HEK293T (cell line): ENCODE measurements around the gene PLA2G15.

ENCODE experiments used
- CTCF ChIA-PET: fragments of 350-600 bp; formaldehyde crosslinking; extraction: SDS; loops from one replicate; lab custom pipeline; 2021; ENCODE audit warnings: antibody characterized with exemption, inconsistent platforms; lab: Yijun Ruan, JAX
- POLR2A ChIA-PET: fragments of 350-600 bp; formaldehyde crosslinking; extraction: SDS; loops from one replicate; lab custom pipeline; 2020; ENCODE audit warnings: antibody characterized with exemption, inconsistent platforms; lab: Yijun Ruan, JAX
- DNase-seq: peaks from one replicate; pipeline ENCODE4 v3.0.0; 2012; ENCODE audit warnings: mixed read lengths; ENCODE audit errors: extremely low spot score
- ARNT ChIP-seq: fragments of 450-650 bp; IDR thresholded peaks from 2 replicates; pipeline ENCODE4 v1.6.1; 2017; ENCODE audit warnings: mild to moderate bottlenecking
- BHLHE40 ChIP-seq: fragments of 450-650 bp; IDR thresholded peaks from 2 replicates; pipeline ENCODE4 v1.6.1; 2016; ENCODE audit warnings: mild to moderate bottlenecking, moderate library complexity, borderline replicate concordance
- CTBP1 ChIP-seq: fragments of 450-650 bp; IDR thresholded peaks from 2 replicates; pipeline ENCODE4 v1.6.1; 2016; ENCODE audit warnings: borderline replicate concordance
- ELF4 ChIP-seq: fragments of 450-650 bp; IDR thresholded peaks from 2 replicates; pipeline ENCODE4 v1.6.1; 2017; ENCODE audit warnings: antibody characterized with exemption
- FOXA1 ChIP-seq: fragments of 450-650 bp; IDR thresholded peaks from 2 replicates; pipeline ENCODE4 v1.6.1; 2016; ENCODE audit warnings: mild to moderate bottlenecking
- FOXK2 ChIP-seq: fragments of 450-650 bp; IDR thresholded peaks from 2 replicates; pipeline ENCODE4 v1.6.1; 2016; ENCODE audit warnings: mild to moderate bottlenecking
- FOXM1 ChIP-seq: fragments of 450-650 bp; IDR thresholded peaks from 2 replicates; pipeline ENCODE4 v1.6.1; 2017; ENCODE audit warnings: mild to moderate bottlenecking, borderline replicate concordance
- HDGF ChIP-seq: fragments of 450-650 bp; IDR thresholded peaks from 2 replicates; pipeline ENCODE4 v1.6.1; 2017; ENCODE audit warnings: antibody characterized with exemption, borderline replicate concordance
- L3MBTL2 ChIP-seq: fragments of 450-650 bp; conservative IDR thresholded peaks from 2 replicates; pipeline ENCODE4 v1.6.1; 2016; ENCODE audit warnings: mild to moderate bottlenecking
- LEF1 ChIP-seq: fragments of 450-650 bp; IDR thresholded peaks from 2 replicates; pipeline ENCODE4 v1.6.1; 2017; ENCODE audit warnings: mild to moderate bottlenecking, borderline replicate concordance
- NFRKB ChIP-seq: fragments of 450-650 bp; IDR thresholded peaks from 2 replicates; pipeline ENCODE4 v1.6.1; 2016; ENCODE audit warnings: mild to moderate bottlenecking, moderate library complexity
- SP1 ChIP-seq: fragments of 450-650 bp; IDR thresholded peaks from 2 replicates; pipeline ENCODE4 v1.6.1; 2017
- SUZ12 ChIP-seq: fragments of 450-650 bp; IDR thresholded peaks from 2 replicates; pipeline ENCODE4 v1.6.1; 2016; ENCODE audit warnings: mild to moderate bottlenecking
- TARDBP ChIP-seq: fragments of 450-650 bp; IDR thresholded peaks from 2 replicates; pipeline ENCODE4 v1.6.1; 2016
- ZNF384 ChIP-seq: fragments of 450-650 bp; IDR thresholded peaks from 2 replicates; pipeline ENCODE4 v1.6.1; 2016
- TF ChIP-seq, protein P1 (sequence below): fragments of 450-650 bp; IDR thresholded peaks from 2 replicates; pipeline ENCODE4 v1.6.1; 2016

Gene PLA2G15

DNA sequence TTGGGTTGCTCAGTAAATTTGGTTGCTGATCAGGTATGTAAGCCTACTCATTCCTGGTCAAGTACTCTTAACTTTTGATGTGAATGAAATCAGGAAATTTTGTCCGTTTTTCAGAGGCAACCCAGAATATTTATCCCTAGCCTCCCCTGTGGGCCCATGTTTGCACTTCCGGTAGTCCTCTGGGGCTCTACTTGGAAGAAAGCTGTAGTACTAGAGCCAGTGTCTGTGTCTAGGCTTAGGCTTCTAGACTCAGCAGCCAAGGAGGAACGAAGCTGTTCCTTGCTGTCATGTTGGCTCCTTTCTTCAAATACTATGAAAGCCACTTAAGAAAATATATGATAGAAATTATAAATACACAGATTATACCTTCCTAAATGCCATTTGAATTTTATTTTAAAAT lies 30.4 kb upstream of the PLA2G15 start:
- no peak for DNase-seq
- TF ChIP-seq TARDBP (no peak), FOXM1 (no peak), ELF4 (no peak), ARNT (no peak), SUZ12 (no peak), CTBP1 (no peak), L3MBTL2 (no peak), ZNF384 (no peak), FOXA1 (no peak), NFRKB (no peak), BHLHE40 (no peak), SP1 (no peak), FOXK2 (no peak)
- TF ChIP-seq, protein P1, sequence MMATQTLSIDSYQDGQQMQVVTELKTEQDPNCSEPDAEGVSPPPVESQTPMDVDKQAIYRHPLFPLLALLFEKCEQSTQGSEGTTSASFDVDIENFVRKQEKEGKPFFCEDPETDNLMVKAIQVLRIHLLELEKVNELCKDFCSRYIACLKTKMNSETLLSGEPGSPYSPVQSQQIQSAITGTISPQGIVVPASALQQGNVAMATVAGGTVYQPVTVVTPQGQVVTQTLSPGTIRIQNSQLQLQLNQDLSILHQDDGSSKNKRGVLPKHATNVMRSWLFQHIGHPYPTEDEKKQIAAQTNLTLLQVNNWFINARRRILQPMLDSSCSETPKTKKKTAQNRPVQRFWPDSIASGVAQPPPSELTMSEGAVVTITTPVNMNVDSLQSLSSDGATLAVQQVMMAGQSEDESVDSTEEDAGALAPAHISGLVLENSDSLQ, result no peak
- POLR2A ChIA-PET, result no interaction called here
- CTCF ChIA-PET, result no interaction called here

- ChIA-PET CTCF (interaction anchor here (0.7 kb wide), 1 partner anchor 148 kb away, joined by 3 read pairs; no protein-coding TSS in a partner anchor), POLR2A (no interaction called here)
- DNase-seq, result no peak
Observed at GRCh38 chr16:68215302-68215701, 29.9 kb upstream of the PLA2G15 start.

GRCh38 chr16:68216240-68216639 lies 28.9 kb upstream of the PLA2G15 start:
- TF ChIP-seq ZNF384, result no peak
- TF ChIP-seq NFRKB, result no peak
- no peak for TF ChIP-seq ELF4
- no peak for TF ChIP-seq FOXM1
- no peak for TF ChIP-seq SUZ12
- TF ChIP-seq L3MBTL2, result no peak
- TF ChIP-seq ARNT, result no peak
- TF ChIP-seq TARDBP, result no peak
- no peak for TF ChIP-seq FOXA1
- no peak for TF ChIP-seq HDGF
- no peak for TF ChIP-seq SP1
- TF ChIP-seq LEF1, result no peak
- no peak for TF ChIP-seq CTBP1
- CTCF ChIA-PET, result no interaction called here
- POLR2A ChIA-PET, result no interaction called here
- no peak for DNase-seq

More at GRCh38 chr16:68215302-68215701, 29.9 kb upstream of the PLA2G15 start:
- TF ChIP-seq FOXA1 (no peak), FOXK2 (no peak), LEF1 (no peak), L3MBTL2 (no peak), CTBP1 (no peak), NFRKB (no peak), ZNF384 (no peak), ELF4 (no peak), SUZ12 (no peak), BHLHE40 (no peak), HDGF (no peak), TARDBP (no peak), ARNT (no peak), SP1 (no peak), FOXM1 (no peak)
- TF ChIP-seq, protein P1, result no peak

GRCh38 chr16:68217506-68217905 lies 27.7 kb upstream of the PLA2G15 start:
- POLR2A ChIA-PET, result interaction anchor here (0.6 to 0.7 kb wide), 2 partner anchors 18 to 20 kb away, joined by 3 read pairs; no protein-coding TSS in a partner anchor
- CTCF ChIA-PET, result interaction anchor here (0.6 kb wide), 1 partner anchor 11 kb away, joined by 3 read pairs; no protein-coding TSS in a partner anchor
- TF ChIP-seq, protein P1, result no peak
- TF ChIP-seq FOXK2, result no peak
- TF ChIP-seq BHLHE40, result no peak
- no peak for TF ChIP-seq LEF1
- TF ChIP-seq L3MBTL2, result no peak
- no peak for TF ChIP-seq FOXM1
- TF ChIP-seq ARNT, result no peak
- TF ChIP-seq SP1, result no peak
- TF ChIP-seq ZNF384, result no peak
- no peak for TF ChIP-seq CTBP1
- TF ChIP-seq TARDBP, result no peak
- no peak for TF ChIP-seq NFRKB
- TF ChIP-seq FOXA1, result no peak
- TF ChIP-seq ELF4, result no peak
- TF ChIP-seq HDGF, result no peak
- TF ChIP-seq SUZ12, result no peak
- no peak for DNase-seq

DNA sequence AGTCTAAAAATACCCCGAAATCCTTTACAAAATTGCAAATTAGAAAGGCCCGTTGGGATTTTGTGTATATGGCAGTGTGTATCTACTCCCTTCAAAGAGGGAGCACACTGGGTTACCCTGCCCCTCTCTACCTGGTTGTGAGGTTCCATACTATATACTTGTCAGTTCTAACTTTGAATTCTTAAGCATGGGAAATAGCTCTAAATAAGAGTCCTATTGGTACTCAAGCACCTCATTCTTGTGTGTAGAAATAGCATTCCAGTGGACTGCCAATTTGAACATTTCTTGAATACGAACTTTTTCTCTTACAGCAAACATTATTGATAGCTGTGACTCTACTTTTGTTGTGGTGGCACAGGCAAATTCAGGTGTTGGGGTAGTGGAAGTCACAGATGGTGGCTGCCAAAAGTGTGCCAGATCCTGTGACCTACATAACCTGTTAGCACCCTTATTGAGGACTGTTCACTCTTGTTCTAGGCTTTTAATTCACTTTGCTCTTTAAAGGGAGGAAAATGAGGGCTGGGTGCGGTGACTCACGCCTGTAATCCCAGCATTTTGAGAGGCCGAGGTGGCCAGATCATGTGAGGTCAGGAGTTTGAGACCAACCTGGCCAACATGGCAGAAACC lies 25.3 kb upstream of the PLA2G15 start:
- ChIA-PET CTCF (interaction anchor here (0.7 kb wide), 1 partner anchor 126 kb away, joined by 3 read pairs; no protein-coding TSS in a partner anchor), POLR2A (interaction anchor here (1.5 kb wide), 1 partner anchor 135 kb away, joined by 4 read pairs; no protein-coding TSS in a partner anchor)
- TF ChIP-seq SP1 (no peak), L3MBTL2 (no peak), ZNF384 (no peak), ARNT (no peak), NFRKB (no peak), TARDBP (no peak), HDGF (no peak), SUZ12 (no peak), FOXA1 (no peak), FOXK2 (no peak), FOXM1 (no peak), CTBP1 (no peak), BHLHE40 (no peak), LEF1 (no peak), ELF4 (no peak)
- TF ChIP-seq, protein P1, result no peak
- no peak for DNase-seq
